GM19324 (cell line): ENCODE data around the gene AP4E1.
"Not testable (repeated sequence)": the region's sequence is repeated elsewhere in the genome, so short reads cannot be mapped to it uniquely, and the experiment has no call there.

Experiments used
- ATAC-seq: cut with Tn5 transposase; IDR thresholded peaks from one replicate; pipeline ENCODE4 v1.9.1; 2021; ENCODE audit warnings: mild to moderate bottlenecking, moderate library complexity; ENCODE audit not compliant: unreplicated experiment, low FRiP score

The AP4E1 gene

GRCh38 chr15:50943638-50944037 lies 35.2 kb downstream of the AP4E1 start:
- ATAC-seq, result no peak

DNA sequence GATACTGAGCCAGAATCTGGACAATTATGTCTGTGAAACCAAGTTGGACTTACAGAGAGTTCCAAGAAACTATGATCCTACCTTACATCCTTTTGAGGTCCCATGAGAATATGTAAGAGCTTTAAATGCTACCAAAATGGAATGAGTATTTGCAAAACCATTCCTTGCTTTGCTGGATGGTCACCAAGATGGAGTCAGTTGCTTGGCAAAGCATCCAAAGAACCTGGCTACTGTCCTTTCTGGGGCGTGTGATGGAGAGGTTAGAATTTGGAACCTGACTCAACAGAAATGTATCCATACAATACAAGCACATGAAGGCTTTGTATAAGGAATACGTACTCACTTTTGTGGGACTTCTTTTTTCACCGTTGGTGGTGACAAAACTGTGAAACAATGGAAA lies 36.2 kb downstream of the AP4E1 start:
- no peak for ATAC-seq

DNA sequence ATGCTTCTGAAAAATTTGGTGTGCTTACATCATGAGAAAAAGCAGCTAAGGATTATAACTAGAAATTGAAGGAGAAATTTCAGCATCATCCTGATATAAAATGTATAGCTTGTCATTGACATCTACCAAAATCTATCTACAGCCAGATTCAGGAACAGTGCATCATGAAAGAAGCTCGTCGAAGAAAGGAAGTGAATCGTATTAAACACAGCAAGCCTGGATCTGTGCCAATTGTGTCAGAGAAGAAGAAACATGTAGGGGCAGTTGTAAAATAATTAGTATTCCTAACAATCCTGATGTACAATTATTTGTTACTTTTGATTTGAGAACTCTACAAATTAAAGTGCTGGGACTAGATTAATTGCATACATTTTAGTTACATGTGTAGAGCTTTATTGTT lies 37.2 kb downstream of the AP4E1 start:
- no peak for ATAC-seq

GRCh38 chr15:50950745-50951144 lies 42.3 kb downstream of the AP4E1 start:
- not testable (repeated sequence) for ATAC-seq

DNA sequence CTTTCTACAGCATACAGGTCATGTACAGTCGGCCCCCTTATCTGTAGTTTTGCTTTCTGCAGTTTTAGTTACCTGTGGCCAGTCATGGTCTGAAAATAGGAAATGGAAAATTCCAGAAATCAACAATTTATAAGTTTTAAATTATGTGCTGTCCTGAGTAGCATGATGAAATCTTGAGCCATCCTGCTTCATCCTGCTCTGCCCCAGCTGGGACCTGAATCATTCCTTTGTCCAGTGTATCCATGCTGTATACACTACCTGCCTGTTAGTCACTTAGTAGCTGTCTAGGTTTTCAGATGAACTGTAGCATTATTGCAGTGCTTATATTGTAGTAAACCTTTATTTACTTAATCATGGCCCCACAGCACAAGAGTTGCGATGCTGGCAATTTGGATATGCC lies 44.8 kb downstream of the AP4E1 start:
- no peak for ATAC-seq

- ATAC-seq, result not testable (repeated sequence)
These were observed 46.4 kb downstream of the AP4E1 start for GRCh38 chr15:50954837-50955236.

DNA sequence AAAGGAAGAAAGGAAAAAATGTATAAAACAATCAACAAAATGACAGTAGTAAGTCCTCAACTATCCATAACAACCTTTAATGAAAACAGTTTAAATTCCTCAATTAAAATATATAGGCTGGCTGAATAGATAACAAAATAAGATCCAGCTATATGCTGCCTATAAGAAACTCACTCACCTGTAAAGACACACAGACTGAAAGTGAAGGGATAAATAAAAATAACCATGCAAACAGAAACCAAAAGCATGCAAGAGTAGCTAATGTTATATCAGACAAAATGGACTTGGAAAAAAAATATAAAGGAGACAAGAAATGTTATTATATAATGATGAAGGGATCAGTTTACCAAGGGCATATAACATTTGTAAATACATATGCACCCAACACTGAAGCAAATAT lies 51.2 kb downstream of the AP4E1 start:
- no peak for ATAC-seq

GRCh38 chr15:50964075-50964474 lies 55.6 kb downstream of the AP4E1 start:
- no peak for ATAC-seq

GRCh38 chr15:50968353-50968752 lies 59.9 kb downstream of the AP4E1 start:
- no peak for ATAC-seq

DNA sequence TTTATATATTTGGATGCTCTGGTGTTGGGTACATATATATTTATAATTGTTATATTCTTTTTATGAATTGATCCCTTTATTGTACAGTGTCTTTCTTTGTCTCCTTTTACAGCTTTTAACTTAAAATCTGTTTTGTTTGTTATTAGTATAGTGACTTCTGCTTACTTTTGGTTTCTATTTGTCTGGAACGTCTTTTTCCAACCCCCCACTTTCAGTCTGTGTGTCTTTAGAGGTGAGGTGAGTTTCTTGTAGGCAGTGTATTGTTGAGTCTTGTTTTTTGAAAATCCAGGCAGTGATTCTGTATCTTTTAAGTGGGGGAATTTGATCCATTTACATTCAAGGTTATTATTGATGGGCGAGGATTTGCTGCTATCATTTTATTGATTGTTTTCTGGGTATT lies 62.0 kb downstream of the AP4E1 start:
- ATAC-seq, result no peak

GRCh38 chr15:50971115-50971514 lies 62.6 kb downstream of the AP4E1 start:
- ATAC-seq, result no peak

GRCh38 chr15:50971542-50971941 lies 63.1 kb downstream of the AP4E1 start:
- ATAC-seq, result no peak

DNA sequence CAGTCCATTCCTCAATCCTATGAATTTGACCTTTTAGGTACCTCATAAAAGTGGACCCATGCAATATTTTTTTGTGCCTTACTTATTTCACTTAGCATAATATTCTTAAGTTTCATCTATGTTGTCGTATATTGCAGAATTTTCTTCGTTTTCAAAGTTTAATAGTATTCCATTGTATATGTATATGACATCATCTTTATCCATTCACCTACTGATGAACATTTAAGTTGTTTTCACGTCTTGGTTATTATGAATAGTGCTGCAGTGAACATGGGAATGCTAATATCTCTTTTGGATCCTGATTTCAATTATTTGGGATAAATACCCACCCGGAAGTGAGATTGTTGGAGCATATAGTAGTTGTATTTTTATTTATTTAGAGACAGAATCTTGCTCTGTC lies 65.1 kb downstream of the AP4E1 start:
- ATAC-seq, result no peak

DNA sequence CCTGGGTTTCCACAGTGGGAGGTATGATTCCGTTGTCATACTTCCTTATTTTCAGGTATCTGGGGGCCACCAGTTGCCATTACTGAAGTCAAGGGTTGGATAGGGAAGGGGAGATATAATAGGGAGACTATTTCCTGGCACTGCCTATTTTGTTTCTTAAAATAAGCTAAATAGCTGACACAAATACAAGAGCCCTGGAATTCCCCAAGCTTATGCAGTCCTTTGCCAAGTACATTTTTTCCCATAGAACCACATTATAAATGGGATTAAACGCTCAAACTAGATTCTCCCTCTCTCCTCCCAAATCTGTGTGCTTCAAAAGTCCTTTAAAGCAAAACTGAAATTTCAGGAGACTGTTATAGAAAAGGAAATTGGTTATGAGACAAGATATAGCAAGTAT lies 68.7 kb downstream of the AP4E1 start:
- no peak for ATAC-seq

- no peak for ATAC-seq
These were observed 70.1 kb downstream of the AP4E1 start for GRCh38 chr15:50978580-50978979.

GRCh38 chr15:50979041-50979440 lies 70.6 kb downstream of the AP4E1 start:
- ATAC-seq, result no peak

DNA sequence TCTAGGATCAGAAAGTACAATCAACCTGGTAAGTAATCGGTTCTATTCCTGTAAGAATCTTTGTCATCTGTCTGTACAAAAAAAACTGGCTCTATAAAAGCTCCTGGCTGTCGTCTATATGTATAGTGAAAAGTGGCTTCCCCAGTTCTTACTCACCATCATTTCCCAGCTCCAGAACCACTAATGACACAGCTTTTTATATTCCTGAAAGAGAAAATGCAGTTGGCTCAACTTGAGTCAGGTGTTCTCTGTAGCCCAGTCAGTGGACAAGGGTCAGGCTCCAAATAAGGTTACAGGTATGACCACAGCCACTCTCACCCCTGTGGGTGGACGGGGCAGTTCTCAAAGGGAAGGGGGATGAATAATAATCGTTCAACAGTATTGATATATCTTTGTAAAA lies 85.1 kb downstream of the AP4E1 start:
- no peak for ATAC-seq

DNA sequence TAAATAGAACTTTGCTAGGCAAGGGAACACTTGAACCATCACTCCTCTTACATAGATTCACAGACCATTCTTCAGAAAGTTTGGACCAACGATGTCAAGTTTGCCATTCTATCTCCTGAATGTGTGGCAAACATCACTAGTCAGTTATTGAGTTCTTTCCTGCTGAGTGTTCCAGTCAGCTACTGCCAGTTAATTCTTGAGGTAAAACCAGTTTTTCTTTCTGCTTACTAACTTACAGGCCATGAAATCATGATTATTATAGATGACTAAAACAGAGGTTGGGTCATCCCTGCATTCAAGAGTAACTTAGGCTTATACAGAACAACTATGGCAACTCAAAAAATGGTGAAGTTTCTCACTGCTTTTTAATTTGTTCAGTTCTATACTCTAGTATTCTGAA lies 88.2 kb downstream of the AP4E1 start:
- ATAC-seq, result no peak

- ATAC-seq, result no peak
These were observed 89.0 kb downstream of the AP4E1 start for GRCh38 chr15:50997371-50998051.

DNA sequence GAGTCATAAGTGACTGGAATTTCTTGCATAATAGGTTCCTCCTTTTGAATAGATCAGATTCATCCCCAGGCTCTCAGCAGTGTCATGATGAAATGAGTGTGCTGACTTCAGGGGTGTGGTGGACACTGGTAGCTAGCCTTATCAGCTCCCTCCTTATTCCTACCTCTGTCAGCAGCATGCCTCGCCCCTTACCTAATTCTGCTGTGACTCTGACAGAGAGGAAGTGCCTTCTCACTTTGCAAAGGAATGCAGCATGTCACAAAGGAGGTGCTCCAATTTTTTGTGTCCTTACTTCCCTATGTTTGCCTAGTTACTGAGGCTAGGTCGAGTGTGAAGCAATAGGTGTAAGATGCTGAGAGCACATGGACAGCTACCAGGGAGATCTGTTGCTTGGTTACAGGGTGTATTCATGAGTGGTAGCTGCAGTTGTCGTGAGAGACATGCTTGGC lies 95.6 kb downstream of the AP4E1 start:
- ATAC-seq, result no peak

GRCh38 chr15:51006336-51006985 lies 98.0 kb downstream of the AP4E1 start:
- ATAC-seq, result no peak

DNA sequence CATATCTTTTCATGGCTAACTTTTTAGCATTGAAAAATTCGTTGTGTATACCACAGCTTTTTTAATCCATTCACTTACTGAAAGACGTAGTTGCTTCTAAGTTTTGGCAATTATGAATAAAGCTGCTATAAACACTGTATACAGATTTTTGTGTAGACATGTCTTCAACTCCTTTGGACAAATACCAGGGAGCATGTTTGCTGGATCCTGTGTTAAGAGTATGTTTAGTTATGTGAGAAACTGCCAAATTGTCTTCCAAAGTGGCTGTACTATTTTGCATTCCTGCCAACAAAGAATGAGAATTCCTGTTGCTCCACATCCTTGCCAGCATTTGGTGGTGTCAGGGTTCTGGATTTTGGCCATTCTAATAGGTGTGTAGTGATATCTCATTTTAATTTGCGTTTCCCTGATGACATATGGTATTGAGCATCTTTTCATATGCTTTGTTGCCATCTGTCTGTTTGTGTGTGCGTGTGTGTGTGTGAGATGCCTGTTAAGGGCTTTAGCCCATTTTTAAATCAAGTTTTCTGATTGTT lies 98.7 kb downstream of the AP4E1 start:
- no peak for ATAC-seq
